ENCODE measurements around the gene FURIN.
"Not testable (repeated sequence)": the region's sequence is repeated elsewhere in the genome, so short reads cannot be mapped to it uniquely, and the experiment has no call there.

Gene FURIN
- 112 to 167 (median 132) reads per million in 3 donors for total RNA-seq

DNA sequence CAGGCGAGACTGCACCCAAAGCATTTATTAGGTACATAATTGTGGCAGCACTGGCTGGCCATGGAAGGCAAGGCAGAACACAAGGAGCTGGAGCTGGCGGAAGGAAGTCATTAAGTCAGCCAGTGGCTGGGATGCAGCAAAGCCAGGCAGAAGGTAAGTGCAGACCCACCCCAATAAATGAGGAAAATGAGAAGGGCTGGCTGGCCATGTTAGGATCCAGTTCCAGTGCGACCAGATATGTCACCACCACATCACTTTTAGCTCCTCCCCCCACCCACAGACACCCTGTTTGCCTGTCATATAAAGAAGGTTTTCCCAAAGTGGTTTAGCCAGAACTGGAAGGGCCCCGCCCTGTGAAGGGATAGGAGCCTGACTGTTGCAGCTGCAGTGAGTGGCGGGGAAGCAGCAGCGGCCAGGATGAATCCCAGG is at the start of gene FURIN:
Gene FURIN, plus strand, starts transcription at position 328 of the 429 bp plus-strand sequence. CDS start 7,153 bp downstream, outside the sequence.
- Histone ChIP-seq H3K27ac (ENCODE audit: insufficient read depth, low read length, poor library complexity, severe bottlenecking) (peak within 1 kb of the TSS; percentile 73), H3K4me1 (ENCODE audit: control insufficient read depth, insufficient read depth, low read length, poor library complexity, severe bottlenecking) (peaks cover 31% of the 10 kb centered on the region), H3K27me3 (replicated peaks; ENCODE audit: control insufficient read depth, insufficient read depth, low read length, poor library complexity, severe bottlenecking) (no peaks in the 10 kb centered on the region), H3K4me3 (ENCODE audit: insufficient read depth, low read depth, low read length, poor library complexity, severe bottlenecking) (no peak within 1 kb of the TSS), H3K9me3 (ENCODE audit: control insufficient read depth, low read length) (no peaks in the 10 kb centered on the region), H3K36me3 (ENCODE audit: control insufficient read depth, insufficient read depth, low read length) (no peaks in the 10 kb centered on the region)
- DNase-seq: no peak

DNA sequence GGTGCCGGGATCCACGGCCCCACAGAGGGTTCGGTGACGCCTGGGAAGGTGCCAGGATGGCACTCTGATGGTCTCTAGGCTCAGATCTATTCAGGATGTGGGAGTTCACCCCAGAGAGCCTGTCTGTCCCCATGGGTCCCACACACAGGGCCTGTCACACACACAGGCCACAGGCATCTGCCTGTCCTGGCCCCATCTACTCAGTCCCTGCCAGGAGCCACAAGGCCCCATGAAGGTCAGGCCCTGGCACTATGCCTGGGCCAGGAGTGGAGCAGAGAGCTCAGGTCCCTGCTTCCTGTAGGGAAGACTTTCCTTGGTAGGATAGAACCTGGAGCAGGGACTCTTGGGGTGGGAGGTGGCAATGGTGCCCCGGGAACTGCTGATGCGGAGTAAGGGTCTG is 49.0 kb upstream of the FURIN start:
- no peak overlapping the region for H3K4me3 ChIP-seq (ENCODE audit: insufficient read depth, low read depth, low read length, poor library complexity, severe bottlenecking)
- H3K27ac ChIP-seq (ENCODE audit: insufficient read depth, low read length, poor library complexity, severe bottlenecking): no peak overlapping the region
- H3K36me3 ChIP-seq (ENCODE audit: control insufficient read depth, insufficient read depth, low read length): no peaks in the 10 kb centered on the region
- H3K27me3 ChIP-seq (replicated peaks; ENCODE audit: control insufficient read depth, insufficient read depth, low read length, poor library complexity, severe bottlenecking): no peaks in the 10 kb centered on the region
- peaks cover 5% of the 10 kb centered on the region for H3K4me1 ChIP-seq (ENCODE audit: control insufficient read depth, insufficient read depth, low read length, poor library complexity, severe bottlenecking)
- no peak for DNase-seq
- H3K9me3 ChIP-seq (ENCODE audit: control insufficient read depth, low read length): no peaks in the 10 kb centered on the region

- H3K4me1 ChIP-seq (ENCODE audit: control insufficient read depth, insufficient read depth, low read length, poor library complexity, severe bottlenecking): no peaks in the 10 kb centered on the region
- no peak overlapping the region for H3K4me3 ChIP-seq (ENCODE audit: insufficient read depth, low read depth, low read length, poor library complexity, severe bottlenecking)
- no peaks in the 10 kb centered on the region for H3K9me3 ChIP-seq (ENCODE audit: control insufficient read depth, low read length)
- no peaks in the 10 kb centered on the region for H3K27me3 ChIP-seq (replicated peaks; ENCODE audit: control insufficient read depth, insufficient read depth, low read length, poor library complexity, severe bottlenecking)
- no peaks in the 10 kb centered on the region for H3K36me3 ChIP-seq (ENCODE audit: control insufficient read depth, insufficient read depth, low read length)
- H3K27ac ChIP-seq (ENCODE audit: insufficient read depth, low read length, poor library complexity, severe bottlenecking): no peak overlapping the region
- no peak for DNase-seq
Measured at GRCh38 chr15:90819850-90820249, 48.5 kb upstream of the FURIN start.

DNA sequence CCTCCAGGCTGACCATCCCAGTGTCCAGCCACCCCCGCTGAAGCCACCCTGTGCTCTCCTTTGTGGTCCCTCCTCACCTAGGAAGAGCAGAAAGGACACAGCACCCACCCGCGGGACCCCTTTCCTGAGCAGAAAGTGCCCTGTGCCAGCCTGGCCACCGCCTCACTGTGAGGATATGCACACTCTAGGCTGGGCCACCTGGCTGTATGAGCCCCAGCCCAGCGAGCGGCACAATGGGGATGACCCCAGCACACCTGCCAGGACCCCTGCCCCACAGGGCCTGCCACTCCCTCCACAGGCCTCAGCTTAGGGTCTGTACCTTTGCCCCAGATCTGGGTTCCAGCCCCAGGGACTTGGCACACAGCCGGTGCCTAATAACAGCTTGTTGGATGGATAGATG is 47.9 kb upstream of the FURIN start:
- no peak for DNase-seq
- H3K27ac ChIP-seq (ENCODE audit: insufficient read depth, low read length, poor library complexity, severe bottlenecking): no peak overlapping the region
- no peak overlapping the region for H3K4me3 ChIP-seq (ENCODE audit: insufficient read depth, low read depth, low read length, poor library complexity, severe bottlenecking)
- H3K27me3 ChIP-seq (replicated peaks; ENCODE audit: control insufficient read depth, insufficient read depth, low read length, poor library complexity, severe bottlenecking): no peaks in the 10 kb centered on the region
- no peaks in the 10 kb centered on the region for H3K4me1 ChIP-seq (ENCODE audit: control insufficient read depth, insufficient read depth, low read length, poor library complexity, severe bottlenecking)
- H3K36me3 ChIP-seq (ENCODE audit: control insufficient read depth, insufficient read depth, low read length): no peaks in the 10 kb centered on the region
- no peaks in the 10 kb centered on the region for H3K9me3 ChIP-seq (ENCODE audit: control insufficient read depth, low read length)

DNA sequence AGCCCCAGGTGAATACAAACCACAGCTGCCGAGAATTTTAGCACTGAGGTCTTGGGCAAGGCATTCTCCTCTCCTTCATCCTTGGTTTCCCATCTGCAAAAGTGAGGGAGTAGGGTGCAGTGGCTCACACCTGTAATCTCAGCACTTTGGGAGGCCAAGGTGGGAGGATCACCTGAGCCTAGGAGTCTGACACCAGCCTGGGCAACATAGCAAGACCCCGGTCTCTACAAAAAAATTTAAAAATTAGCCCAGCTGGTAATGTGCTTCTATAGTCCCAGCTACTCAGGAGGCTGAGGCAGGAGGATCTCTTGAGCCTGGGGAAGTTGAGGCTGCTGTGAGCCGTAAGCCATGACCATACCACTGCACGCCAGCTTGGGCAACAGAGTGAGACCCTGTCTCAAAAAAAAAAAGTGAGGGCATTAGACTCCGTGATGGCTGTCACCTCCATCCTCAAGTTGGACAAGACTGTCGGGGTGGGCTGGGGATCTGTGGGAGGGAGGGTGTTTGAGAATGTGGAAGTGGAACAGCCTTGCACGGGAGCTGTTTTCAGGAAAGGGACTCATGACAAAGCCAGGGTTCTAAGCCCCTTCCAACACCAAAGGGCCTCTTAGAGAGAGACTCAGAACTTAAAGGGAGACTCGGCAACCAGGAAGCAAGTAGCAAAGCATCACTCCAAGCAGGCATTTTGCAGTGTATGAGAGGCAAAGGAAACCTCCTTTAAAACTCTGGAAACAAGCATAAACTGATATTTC is 46.0 kb upstream of the FURIN start:
- Histone ChIP-seq H3K27ac (ENCODE audit: insufficient read depth, low read length, poor library complexity, severe bottlenecking) (no peak overlapping the region), H3K4me3 (ENCODE audit: insufficient read depth, low read depth, low read length, poor library complexity, severe bottlenecking) (no peak overlapping the region), H3K36me3 (ENCODE audit: control insufficient read depth, insufficient read depth, low read length) (no peaks in the 10 kb centered on the region), H3K9me3 (ENCODE audit: control insufficient read depth, low read length) (no peaks in the 10 kb centered on the region), H3K27me3 (replicated peaks; ENCODE audit: control insufficient read depth, insufficient read depth, low read length, poor library complexity, severe bottlenecking) (no peaks in the 10 kb centered on the region), H3K4me1 (ENCODE audit: control insufficient read depth, insufficient read depth, low read length, poor library complexity, severe bottlenecking) (no peaks in the 10 kb centered on the region)
- DNase-seq: no peak

GRCh38 chr15:90823455-90823974 is 44.9 kb upstream of the FURIN start:
- Histone ChIP-seq H3K4me1 (ENCODE audit: control insufficient read depth, insufficient read depth, low read length, poor library complexity, severe bottlenecking) (no peaks in the 10 kb centered on the region), H3K27ac (ENCODE audit: insufficient read depth, low read length, poor library complexity, severe bottlenecking) (no peak overlapping the region), H3K36me3 (ENCODE audit: control insufficient read depth, insufficient read depth, low read length) (no peaks in the 10 kb centered on the region), H3K27me3 (replicated peaks; ENCODE audit: control insufficient read depth, insufficient read depth, low read length, poor library complexity, severe bottlenecking) (no peaks in the 10 kb centered on the region), H3K4me3 (ENCODE audit: insufficient read depth, low read depth, low read length, poor library complexity, severe bottlenecking) (no peak overlapping the region), H3K9me3 (ENCODE audit: control insufficient read depth, low read length) (no peaks in the 10 kb centered on the region)
- no peak for DNase-seq

GRCh38 chr15:90825115-90825899 is 43.1 kb upstream of the FURIN start:
- not testable (repeated sequence) for H3K9me3 ChIP-seq (ENCODE audit: control insufficient read depth, low read length); H3K27ac ChIP-seq (ENCODE audit: insufficient read depth, low read length, poor library complexity, severe bottlenecking); H3K36me3 ChIP-seq (ENCODE audit: control insufficient read depth, insufficient read depth, low read length); H3K4me1 ChIP-seq (ENCODE audit: control insufficient read depth, insufficient read depth, low read length, poor library complexity, severe bottlenecking); H3K4me3 ChIP-seq (ENCODE audit: insufficient read depth, low read depth, low read length, poor library complexity, severe bottlenecking); DNase-seq; H3K27me3 ChIP-seq (replicated peaks; ENCODE audit: control insufficient read depth, insufficient read depth, low read length, poor library complexity, severe bottlenecking)

DNA sequence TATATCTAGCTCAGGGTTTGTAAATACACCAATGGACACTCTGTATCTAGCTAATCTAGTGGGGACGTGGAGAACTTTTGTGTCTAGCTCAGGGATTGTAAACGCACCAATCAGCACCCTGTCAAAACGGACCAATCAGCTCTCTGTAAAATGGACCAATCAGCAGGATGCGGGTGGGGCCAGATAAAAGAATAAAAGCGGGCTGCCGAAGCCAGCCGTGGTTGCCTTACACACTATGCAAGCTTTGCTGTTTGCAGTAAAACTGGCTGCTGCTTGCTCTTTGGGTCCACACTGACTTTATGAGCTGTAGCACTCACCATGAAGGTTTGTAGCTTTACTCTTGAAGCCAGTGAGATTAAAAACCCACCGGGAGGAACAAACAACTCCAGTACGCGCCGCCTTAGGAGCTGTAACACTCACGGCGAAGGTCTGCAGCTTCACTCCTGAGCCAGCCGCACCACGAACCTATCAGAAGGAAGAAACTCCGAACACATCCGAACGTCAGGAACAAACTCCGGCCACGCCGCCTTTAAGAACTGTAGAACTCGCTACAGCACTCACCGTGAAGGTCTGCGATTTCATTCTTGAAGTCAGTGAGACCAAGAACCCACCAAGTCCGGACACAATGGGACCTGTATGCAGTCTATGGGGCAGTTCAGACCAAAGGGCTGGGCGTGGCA is 42.0 kb upstream of the FURIN start:
- H3K27ac ChIP-seq (ENCODE audit: insufficient read depth, low read length, poor library complexity, severe bottlenecking); H3K27me3 ChIP-seq (replicated peaks; ENCODE audit: control insufficient read depth, insufficient read depth, low read length, poor library complexity, severe bottlenecking); H3K4me1 ChIP-seq (ENCODE audit: control insufficient read depth, insufficient read depth, low read length, poor library complexity, severe bottlenecking); DNase-seq; H3K36me3 ChIP-seq (ENCODE audit: control insufficient read depth, insufficient read depth, low read length); H3K9me3 ChIP-seq (ENCODE audit: control insufficient read depth, low read length); H3K4me3 ChIP-seq (ENCODE audit: insufficient read depth, low read depth, low read length, poor library complexity, severe bottlenecking): not testable (repeated sequence)

- Histone ChIP-seq H3K4me3 (ENCODE audit: insufficient read depth, low read depth, low read length, poor library complexity, severe bottlenecking) (no peak overlapping the region), H3K9me3 (ENCODE audit: control insufficient read depth, low read length) (no peaks in the 10 kb centered on the region), H3K36me3 (ENCODE audit: control insufficient read depth, insufficient read depth, low read length) (no peaks in the 10 kb centered on the region), H3K27me3 (replicated peaks; ENCODE audit: control insufficient read depth, insufficient read depth, low read length, poor library complexity, severe bottlenecking) (no peaks in the 10 kb centered on the region), H3K27ac (ENCODE audit: insufficient read depth, low read length, poor library complexity, severe bottlenecking) (no peak overlapping the region), H3K4me1 (ENCODE audit: control insufficient read depth, insufficient read depth, low read length, poor library complexity, severe bottlenecking) (no peaks in the 10 kb centered on the region)
- DNase-seq: no peak
Measured at GRCh38 chr15:90826886-90827435, 41.4 kb upstream of the FURIN start.

Data from effector memory CD4-positive, alpha-beta T cell (primary cell).